M059J (cell line): ENCODE results near the gene POLR2H. TPM values are rescaled to one million over a fixed set of nuclear protein-coding genes. Genes with fewer than 3 reads are reported as not detected.

Experiments used
- DNase-seq: peaks from one replicate; pipeline ENCODE4 v3.0.0-alpha.2; 2012; ENCODE audit warnings: low read depth
- total RNA-seq: library from RNA; depleted of rRNA; stranded (reverse); fragments of >200 nt; shearing (Covaris generic); gene quantifications from 2 replicates; pipeline ENCODE4 v1.2.3, GENCODE V29; 2014

Gene POLR2H
- total RNA-seq, 1 experiment from 2014 or later = 162 TPM

DNA sequence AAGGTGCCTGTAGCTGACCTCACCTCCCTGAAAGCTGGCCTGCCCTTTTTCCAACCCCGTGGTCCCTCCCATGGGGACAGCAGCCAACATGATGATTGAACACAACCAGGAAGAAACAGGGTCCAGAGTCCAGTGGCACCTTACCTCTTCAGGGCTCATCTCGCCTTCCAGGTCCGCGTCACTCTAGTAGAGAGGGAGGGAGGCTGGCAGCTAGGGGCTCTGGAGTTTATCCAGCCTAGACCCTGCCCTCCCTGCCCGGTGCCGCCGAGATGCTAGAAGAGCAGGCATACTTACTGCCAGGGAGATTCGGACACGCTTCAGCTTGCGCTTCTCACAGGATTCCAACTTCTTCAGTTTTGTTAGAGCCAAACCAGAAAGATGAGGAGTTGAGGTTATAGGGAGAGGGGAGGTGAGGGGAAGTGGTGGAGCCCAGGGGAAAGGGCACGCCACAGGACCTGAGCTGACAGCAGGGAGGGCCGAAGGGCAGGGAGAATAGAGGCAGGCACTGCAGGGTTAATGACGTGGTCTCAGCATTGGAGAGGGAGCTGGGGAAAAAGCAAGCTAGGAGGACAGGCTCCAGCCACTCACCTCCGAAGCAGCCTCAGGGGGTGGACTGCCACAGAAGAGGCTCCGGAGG, 9.2 kb upstream of the POLR2H start:
- DNase-seq = no peak

DNA sequence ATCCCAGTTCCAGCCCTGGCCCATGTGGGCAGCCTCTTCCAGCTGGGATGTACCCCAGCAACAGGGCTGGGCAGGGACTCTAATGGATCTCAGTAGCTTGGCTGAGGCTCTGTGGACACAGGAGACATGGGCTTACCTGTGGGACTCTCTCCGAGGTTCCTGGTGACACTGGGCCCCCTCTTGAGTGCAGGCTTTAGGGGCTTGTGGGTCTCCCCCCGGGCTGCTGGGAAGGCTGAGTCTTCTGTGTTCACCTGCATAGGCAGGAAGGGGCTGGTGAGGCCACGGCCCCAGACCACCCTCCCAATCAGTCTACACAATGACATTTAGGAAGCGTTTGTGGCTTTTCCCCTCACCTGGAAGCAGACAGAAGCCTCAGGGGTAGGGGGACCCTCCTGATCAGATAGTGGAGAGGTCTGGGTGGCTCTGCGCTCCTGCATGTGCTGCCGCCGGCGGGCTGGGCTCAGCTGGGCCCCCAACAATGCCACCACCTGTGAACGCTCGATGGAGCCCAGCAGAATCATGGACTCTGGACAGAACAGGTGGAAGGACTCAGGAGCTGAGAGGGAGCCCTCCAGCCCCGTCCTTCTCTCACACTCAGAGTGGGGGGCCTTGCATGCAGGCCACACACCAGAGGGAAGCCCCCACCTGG, 8.5 kb upstream of the POLR2H start:
- DNase-seq = no peak

DNA sequence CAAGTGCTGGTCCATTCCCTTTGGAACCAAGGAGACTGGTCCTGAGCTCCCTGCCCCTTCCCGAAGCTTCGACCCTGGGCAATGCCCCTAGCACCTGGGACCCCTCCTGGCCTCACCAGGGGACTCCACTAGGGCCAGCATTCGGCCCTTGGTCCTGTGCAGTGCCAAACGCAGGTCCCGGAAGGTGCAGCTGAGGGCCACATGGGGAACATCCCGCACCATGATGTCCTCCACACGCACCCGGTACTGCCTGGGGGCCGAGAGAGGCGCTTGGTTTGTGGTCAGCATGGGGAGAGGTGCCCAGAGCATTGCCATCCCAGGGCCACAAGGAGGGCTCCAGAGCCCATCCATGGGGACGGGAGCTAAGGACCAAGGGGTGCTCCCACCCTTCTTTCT, 8.0 kb upstream of the POLR2H start:
- no peak for DNase-seq

DNA sequence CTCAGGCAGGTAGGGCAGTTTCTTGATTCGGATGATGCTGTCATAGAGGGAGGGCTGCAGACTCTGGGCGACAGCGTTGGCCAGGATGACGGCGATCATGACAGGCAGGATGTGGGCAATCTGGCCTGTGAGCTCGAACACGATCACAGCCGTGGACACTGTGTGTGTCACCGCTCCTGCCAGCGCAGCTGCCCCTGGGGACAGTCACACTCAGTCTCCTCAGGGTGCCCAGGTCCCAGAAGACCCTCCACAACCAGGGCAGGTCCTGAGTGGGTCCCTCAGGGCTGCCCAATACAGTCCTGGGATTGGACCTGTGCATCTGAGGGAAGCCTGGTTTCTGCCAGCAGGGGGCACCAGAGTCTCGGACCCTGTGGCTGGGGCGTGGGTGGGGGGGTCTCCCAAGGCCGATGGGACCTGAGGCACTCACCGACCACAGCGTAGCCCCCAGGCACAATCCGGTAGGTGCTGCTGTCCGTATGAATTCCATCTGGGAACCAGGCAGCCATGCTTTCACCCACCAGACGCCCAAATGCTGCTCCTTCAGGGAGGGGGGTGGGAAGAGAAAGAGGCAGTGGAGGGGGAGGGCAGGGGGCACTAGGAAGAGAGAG, 7.3 kb upstream of the POLR2H start:
- no peak for DNase-seq

DNA sequence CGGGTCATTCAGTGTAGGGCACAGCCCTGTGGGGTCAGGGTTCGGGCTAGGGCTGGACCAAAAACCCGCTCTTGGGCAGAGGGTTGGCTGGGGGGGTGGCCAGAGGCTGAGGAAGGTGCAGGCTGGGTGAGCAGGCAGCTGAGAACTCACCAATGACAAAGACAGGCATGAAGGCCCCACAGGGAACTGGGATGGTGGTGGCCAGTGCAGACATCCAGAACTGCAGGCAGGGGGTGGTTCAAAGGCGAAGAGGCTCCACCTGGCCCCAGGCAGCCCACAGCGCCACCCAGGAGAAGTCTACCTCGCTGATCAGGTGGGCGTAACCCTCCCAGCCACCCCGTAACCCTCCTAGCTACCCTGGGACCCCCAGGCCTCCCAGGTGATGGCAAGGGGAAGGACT, 6.8 kb upstream of the POLR2H start:
- no peak for DNase-seq

DNA sequence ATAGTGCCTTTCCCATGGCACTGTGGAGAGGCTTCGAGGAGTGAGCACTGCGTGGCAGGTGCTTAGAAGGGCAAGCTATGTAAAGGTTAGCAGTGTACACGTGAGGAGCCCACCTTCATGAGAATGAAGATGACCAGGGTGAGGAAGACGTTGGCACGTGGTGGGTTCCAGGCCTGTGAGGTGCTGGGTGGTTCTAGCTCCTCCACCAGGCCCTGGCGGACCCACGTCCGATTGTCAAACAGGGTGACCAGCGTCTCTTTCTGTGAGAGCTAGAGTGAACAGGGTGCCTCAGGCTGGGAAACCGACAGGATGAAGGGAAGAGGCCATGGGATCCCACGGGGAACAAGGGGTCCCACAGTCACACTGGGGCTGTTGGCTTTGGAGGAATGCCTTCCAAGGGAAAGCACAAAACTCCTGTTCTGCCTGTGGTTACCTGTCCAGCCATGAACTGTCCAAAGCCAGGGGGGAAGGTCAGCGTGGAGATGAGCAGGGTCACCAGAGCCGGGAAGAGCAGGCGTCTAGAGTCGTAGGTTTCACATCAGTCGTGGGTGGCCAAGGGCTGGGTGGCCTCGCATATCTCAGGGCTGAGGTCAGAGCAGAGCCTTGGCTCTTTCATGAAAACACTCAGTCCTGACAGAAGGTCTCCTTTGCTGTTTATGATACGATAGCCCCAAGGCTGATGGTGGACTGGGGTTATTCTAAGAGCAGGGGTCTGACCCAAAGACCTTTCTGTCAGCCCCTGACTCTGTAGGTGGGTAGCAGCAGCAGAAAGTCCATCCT, 6.1 kb upstream of the POLR2H start:
- no peak for DNase-seq

DNA sequence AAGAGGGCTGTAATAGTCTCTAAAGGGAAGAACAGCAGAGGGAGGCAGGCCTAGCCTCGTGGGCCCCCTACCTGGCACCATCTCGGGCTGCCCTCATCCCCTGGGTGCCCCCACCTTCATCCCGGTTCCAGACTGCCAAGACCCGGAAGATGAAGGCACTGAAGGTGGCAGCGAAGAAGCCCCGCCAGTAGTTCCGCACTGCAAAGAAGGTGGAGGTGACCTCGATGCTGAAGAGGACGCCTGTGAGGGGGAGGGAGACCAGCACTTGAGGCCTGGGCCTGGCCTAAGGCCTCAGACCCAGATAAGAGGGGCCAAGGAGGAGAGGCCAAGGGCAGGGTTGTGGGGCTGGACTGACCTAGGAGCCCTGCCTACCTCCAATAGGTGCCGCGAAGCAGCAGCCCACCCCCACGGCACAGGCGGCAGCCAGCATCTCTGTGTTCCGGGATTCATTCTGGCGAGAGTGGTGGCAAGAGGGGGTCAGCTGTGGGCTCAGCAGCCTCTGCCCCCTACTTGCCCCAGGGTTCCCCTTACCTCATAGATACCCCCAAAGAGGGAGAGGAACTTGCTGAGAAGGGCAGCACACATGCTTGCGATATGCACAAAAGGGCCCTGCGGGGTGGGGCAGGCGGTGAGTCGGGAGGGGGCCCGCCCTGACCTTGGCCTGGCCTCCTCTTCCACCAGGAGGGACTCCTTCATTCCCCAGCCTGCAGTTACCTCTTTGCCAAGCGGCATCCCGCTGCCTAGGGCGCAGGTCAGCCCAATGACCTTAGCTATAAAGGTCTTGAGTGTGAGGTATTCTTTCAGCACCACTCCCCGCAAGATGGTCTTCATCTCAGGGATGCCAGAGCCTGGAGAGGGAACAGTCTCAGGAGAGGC, 4.0 kb upstream of the POLR2H start:
- no peak for DNase-seq

DNA sequence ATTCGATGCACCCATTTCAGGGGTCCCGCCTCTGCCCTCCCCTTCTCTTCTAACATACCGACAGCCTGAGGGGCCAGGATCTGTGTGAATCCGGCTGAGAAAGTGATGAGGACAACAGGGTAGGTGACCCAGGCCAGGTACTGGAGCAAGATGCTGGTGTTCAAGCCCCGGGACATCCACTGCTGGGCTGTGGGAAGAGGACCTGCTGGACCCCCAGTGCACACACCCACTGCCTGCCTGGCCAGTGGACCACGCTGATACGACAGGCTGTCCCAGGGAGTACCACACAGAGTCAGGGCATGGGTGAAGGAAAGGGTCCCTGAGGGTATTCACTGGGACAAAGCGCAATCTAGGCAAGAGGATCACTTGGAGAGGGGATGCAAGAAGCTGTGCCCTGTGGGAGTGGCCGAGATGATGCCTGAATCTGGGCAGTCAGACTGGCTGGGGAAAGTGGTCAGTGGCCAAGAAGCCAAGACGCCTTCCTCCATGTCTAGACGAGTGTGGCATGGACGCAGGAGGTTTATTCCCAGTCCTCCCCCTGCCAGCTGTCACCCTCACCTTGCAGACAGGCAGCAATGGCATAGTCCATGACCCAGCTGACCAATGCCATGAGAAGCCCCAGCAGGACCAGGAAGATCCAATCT, 3.3 kb upstream of the POLR2H start:
- no peak for DNase-seq

DNA sequence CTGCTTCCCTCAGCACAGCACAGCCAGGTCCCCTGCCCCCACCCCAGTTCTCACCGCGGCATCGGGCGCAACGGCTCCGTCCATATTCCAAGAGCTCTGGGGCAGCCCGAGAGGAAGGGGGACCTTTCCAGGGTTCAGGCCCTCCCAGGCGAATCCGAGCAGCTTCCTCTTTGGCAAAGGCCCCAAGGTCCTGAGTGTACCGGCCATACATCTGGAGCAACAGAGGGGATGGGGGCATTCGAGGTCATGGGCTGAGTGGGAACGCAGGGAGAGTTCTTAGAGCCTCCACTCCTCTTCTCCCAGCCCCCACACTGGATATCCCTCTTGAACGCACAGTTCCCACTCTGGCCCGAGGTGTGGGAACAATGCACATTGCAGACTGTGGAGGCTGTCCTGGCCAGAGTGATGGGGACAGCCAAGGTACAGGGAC, 2.6 kb upstream of the POLR2H start:
- no peak for DNase-seq

DNA sequence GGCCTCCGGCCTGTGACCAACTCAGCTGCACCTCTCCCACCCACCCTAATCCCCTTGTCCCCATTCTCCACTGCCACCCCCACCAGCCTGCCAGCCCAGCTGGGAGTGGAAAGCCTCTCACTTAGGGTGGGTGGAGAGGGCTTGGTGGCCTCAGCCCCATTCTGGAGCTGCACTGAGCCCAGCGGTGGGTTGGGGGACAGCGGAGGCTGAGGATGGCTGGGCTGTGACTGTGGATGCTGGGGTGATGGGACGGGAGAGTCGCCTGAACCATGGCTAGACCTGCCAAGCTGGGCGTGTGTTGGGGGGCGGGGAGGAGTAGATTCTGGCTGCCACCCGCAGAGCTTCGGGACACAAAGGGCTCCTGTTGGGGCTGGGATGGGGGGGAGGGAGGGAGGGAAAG, 1.9 kb upstream of the POLR2H start:
- no peak for DNase-seq

DNA sequence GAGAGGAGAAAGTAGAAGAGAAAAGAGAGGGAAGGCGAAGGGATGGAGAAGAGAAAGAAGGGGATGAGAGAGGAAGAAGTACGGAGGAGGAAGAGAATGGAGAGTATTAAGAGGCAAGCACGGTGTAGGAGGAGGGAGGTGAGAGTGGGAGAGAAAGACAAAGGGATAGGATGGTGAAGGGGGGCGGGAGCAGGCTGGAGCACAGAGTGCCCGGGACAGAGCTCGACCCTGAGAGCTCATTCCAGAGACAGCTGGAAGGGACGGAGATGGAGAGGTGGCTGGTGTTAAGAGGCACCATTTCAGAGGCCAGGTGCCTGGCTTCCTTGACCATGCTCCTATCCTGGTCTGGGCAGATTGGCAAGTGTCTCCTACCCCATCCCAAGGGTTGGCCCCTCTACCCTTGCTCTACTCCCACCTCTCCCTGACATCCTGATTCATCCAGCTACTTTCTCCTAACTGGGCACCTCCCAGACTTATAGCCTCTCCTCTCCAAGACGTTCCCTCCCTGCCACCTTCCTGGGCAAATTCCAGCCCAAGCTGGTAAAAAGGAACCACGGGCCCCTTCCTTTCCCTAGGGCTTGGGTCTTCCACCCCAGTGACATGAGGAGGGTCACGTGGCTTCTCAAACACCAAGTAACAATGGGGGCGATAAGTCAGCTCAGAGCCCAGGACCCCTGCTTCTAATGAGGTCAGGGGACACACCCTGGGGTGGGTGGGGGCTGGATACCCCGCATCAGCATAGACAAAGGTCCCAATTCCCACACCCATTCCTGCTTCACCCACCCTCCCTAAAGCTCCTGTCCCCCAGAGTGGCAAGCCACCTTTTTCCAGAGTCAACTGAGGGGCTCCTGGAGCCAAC, 1.2 kb upstream of the POLR2H start:
- DNase-seq = no peak

DNA sequence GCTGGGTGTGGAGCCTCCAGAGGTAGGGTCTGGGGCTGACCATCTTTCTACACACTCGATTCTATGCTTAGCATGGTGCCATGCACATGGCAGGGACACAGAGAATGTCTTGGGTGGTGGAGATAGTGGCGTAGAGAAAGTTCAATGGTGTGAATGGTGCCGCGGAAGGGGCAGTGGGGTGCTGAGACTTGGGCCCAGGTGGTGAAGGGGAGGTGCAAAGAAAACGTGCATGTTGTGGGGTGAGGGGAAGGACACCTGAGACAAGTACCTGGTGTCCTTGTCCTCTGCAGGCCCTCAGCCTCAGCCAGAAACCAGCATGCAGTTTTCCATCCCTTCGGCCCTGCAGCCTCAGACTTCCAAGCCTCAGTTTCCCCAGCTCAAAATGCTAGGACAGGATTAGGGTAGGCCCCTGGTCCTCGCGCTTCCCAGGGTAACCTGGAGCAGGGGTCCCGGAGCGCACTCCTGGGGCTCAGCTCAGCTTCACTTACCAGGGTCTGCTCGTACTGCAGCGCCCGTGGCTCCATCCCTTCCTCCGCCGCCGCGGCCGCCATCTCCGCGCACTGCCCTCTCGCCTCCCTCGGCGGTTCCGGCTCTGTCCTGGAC, 480 bp upstream of the POLR2H start:
- no peak for DNase-seq

DNA sequence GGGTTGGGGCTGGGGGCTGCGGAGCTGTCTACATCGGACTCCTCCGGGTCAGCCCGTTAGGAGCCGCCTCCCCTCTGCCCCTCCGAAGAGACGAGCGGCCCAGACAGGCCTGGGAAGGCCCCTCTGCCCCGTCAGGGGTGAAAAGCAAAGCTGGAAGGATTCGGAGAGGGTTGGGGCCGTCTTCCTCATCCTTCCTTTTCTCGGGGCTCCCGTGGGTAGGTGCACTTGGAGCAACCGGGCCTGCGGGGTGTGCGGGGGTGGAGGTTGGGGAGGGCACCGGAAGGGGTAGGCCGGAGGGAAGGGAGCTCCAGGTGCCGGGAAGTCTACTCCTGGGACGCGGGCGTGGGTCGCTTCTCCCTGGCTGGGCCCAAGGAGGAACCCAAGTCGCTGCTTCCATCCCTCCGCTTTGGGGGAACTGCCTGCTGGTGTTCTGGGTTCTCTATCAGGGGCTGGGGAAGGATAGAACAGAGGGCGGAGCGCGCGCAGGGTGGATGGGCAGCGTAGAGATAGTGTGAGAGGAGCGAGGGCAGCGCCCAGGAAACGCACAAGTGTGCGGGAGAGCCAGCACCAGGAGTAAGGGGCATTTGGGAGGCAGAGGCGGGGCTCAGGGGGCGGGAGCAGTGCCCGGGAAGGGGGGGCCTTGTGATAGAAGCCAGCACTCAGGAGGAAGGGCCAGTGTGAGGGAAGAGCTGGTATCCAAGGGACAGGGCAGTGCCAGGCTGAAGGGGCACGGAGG, 590 bp downstream of the POLR2H start:
- peak; percentile 83 for DNase-seq

DNA sequence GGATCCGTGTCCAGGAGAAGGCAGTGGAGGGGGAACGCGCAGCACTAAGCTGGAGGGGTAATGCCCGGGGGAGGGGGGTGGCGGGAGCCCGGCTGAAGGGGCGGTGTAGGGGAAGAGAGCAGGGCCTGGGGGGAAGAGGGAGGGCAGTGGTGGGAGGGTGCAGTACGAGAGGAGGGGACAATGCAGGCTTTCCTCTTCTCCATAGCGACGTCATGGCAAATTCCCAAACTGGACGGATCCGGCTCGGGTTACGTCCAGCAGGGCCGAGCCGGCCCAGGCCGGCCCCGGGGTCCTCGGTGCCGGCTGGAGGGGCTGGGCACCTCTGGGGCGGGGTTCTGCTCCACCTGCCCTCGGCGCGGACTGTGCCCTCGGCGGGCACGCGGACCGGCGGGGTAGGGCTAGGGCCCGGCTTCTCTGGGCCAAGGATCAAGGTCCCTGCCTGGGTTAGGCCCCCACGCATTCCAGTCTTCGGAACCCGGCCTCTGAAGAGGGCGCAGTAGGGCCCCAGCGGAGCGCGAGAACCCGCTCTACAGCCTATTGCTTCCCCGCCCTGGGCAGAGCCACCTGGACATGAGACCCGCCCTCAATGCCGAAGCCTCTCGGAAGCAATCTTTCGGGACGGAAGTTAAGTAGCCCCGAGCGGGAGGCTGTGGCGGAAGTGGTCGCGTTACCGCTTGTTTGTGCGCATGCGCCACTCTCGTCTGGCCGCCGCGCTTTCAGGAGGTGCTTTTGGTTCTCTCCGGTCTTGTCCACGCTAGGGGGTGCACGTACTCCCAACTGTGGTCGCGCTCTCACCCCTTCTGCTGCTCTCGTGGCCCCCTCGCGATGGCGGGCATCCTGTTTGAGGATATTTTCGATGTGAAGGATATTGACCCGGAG, 1.4 kb downstream of the POLR2H start:
- peak; percentile 99 for DNase-seq

DNA sequence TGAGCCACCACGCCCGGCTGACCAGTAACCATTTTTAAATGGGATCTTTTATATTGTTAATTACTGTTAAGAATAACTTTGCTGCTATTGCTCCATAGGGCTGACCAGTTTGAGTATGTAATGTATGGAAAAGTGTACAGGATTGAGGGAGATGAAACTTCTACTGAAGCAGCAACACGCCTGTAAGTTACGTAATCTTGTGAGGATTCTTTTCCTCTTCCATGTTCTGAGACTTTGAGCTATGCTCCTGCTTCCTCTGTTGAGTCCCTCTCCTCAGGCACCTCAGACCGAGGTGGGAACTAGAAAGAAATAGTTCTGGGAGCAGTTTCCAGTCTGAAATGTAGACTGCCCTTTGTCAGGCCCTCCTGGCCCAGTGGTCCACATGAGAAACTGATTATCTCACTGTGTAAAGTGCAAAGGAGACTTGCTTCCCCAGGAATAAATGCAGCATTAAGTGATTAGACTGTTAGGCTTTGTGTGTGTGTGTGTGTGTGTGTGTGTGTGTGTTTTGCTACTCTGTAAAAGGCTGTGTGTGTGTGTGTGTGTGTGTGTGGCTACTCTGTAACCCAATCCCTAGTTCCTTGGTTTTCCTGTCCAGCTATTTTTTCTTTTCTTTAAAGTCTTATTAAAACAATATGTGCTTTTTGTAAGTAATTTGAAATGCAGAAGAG, 5.2 kb downstream of the POLR2H start:
- DNase-seq = no peak

DNA sequence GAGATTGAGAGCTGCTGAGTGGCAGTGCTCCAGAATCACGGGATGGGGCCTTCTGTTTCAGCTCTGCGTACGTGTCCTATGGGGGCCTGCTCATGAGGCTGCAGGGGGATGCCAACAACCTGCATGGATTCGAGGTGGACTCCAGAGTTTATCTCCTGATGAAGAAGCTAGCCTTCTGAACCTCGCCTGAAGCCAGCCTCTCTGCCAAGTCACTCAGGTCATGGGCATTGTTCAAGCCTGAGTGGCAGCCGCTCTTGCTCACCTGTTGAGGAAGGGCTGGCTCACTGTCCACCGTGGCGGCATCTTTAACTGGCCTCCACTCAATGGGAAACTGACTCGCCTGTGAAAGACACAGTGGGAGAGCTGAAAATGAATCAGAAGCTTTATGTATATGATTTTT, 6.6 kb downstream of the POLR2H start:
- no peak for DNase-seq

DNA sequence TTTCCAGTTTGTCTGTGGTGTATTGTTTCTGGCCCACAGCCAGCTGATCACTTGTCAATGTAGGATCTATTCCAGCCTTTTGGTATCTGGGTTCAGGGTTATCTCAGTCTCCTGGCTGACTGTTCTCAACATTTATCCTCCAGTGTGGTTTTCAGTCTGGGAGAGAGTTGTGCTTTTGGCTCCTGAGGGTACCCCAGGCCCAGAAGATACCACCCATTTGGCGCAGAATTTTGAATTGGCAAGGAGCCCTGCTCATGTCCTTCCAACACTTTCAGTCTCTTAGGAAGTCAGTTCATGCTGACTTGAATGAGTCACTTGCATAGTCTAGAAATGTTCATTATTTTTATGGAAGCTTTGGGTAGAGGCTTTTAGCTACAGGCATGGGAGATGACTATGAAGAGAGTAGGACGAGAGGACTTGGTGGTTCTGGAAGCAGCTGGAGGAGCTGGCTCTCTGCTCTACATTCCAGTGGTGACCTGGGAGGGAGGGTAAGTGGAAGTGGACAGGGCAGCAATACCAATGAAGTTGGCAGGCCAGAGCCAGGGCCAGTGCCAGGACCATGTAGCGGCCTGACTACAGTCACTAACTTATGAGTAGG, 7.2 kb downstream of the POLR2H start:
- DNase-seq = peak; percentile 75
